ENCODE results near the gene ZNF77.
"Not testable (repeated sequence)": the region's sequence is repeated elsewhere in the genome, so short reads cannot be mapped to it uniquely, and the experiment has no call there.

The ZNF77 gene

DNA sequence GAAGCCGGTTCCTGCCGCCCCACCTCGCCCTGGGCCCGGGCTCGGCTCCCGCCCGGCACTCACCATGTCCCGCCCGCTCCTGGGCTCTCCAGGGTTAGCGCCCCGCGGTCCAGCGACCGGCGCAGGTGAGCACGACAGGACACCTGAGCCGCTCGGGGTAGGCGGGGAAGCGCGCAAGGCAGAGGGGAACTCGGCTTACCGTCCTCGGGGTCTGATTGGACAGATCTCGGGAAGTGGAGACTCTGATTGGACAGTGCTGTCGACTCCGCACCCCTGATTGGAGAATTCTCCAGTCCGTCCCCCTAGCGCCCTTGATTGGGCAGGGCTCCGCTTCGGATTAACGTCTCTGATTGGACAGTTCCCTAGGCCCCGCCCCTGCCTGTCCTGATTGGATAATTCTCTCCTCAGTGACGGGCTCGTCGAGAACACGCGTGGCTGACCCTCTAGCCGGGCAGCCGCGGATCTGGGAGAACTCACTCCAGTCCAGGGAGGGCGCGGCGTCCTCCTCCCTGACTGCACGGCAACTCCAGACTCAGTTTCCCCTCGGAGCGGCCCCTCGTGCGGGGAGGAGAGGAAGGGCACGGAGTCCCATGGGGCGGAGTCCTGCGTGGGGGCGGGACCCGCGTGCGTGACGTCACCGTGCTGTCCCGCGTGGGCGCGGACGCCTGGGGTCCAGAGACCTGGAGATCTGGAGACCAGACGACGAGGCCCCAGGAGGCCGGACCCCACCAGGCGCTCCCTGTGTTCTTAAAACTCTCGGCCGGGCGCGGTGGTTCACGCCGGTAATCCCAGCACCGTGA lies at the start of gene ZNF77:
Gene ZNF77, minus strand, starts transcription at position 197 of the 800 bp plus-strand sequence. Its CDS starts 131 bp downstream, at position 66.
- Mint-ChIP-seq H3K27me3 (ENCODE audit: low read depth, poor library complexity) (peaks cover 11% of the 10 kb centered on the region), H3K27ac (peak within 1 kb of the TSS; percentile 64), H3K36me3 (ENCODE audit: low read depth) (peaks cover 21% of the 10 kb centered on the region), H3K4me1 (peaks cover 21% of the 10 kb centered on the region), H3K4me3 (peak within 1 kb of the TSS; percentile 90), H3K9me3 (peaks cover 8% of the 10 kb centered on the region)
- DNase-seq: peak; percentile 98
- TF ChIP-seq, protein P1, sequence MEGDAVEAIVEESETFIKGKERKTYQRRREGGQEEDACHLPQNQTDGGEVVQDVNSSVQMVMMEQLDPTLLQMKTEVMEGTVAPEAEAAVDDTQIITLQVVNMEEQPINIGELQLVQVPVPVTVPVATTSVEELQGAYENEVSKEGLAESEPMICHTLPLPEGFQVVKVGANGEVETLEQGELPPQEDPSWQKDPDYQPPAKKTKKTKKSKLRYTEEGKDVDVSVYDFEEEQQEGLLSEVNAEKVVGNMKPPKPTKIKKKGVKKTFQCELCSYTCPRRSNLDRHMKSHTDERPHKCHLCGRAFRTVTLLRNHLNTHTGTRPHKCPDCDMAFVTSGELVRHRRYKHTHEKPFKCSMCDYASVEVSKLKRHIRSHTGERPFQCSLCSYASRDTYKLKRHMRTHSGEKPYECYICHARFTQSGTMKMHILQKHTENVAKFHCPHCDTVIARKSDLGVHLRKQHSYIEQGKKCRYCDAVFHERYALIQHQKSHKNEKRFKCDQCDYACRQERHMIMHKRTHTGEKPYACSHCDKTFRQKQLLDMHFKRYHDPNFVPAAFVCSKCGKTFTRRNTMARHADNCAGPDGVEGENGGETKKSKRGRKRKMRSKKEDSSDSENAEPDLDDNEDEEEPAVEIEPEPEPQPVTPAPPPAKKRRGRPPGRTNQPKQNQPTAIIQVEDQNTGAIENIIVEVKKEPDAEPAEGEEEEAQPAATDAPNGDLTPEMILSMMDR (IDR thresholded peaks at IDR 0.05): no peak

DNA sequence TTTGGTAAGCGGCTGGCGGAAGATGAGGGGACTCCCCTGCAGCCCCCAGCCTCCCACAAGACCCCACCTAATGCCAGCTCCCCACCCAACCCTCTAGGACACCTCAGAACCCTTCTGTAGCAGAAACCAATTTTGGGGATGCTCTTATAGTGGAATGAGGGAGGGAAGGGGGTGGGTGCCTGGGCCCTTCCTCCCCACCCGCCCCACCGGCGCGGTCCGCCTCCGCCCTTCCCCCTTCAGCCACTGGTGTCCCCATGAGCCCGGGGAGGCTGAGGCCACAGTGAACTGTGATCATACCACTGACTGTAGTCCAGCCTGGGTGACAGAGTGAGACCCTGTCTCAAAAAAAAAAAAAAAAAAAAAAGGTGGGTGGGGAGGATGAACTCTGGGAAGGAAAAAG lies 48.8 kb upstream of the ZNF77 start:
- Mint-ChIP-seq H3K9me3 (peaks cover 3% of the 10 kb centered on the region), H3K27ac (no peak overlapping the region), H3K27me3 (ENCODE audit: low read depth, poor library complexity) (peaks cover 93% of the 10 kb centered on the region), H3K4me1 (no peaks in the 10 kb centered on the region), H3K36me3 (ENCODE audit: low read depth) (no peaks in the 10 kb centered on the region), H3K4me3 (no peak overlapping the region)
- no peak for DNase-seq
- TF ChIP-seq, protein P1 (IDR thresholded peaks at IDR 0.05): no peak

DNA sequence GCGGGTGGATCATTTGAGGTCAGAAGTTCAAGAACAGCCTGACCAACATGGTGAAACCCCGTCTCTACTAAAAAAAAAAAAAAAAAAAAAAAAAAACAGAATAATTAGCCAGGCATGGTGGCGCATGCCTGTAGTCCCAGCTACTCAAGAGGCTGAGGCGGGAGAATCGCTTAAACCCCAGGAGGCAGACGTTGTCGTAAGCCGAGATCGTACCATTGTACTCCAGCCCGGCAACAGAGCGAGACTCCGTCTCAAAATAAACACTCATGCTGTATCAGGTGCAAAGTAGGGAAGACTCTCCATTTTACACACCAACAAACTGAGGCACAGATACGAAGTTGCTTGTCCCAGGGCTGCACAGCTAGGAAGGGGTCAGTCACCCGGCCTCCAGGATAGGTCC lies 48.2 kb upstream of the ZNF77 start:
- H3K36me3 Mint-ChIP-seq (ENCODE audit: low read depth): no peaks in the 10 kb centered on the region
- no peak overlapping the region for H3K27ac Mint-ChIP-seq
- peaks cover 97% of the 10 kb centered on the region for H3K27me3 Mint-ChIP-seq (ENCODE audit: low read depth, poor library complexity)
- TF ChIP-seq, protein P1 (IDR thresholded peaks at IDR 0.05): no peak
- DNase-seq: no peak
- no peak overlapping the region for H3K4me3 Mint-ChIP-seq
- peaks cover 3% of the 10 kb centered on the region for H3K9me3 Mint-ChIP-seq
- H3K4me1 Mint-ChIP-seq: no peaks in the 10 kb centered on the region

DNA sequence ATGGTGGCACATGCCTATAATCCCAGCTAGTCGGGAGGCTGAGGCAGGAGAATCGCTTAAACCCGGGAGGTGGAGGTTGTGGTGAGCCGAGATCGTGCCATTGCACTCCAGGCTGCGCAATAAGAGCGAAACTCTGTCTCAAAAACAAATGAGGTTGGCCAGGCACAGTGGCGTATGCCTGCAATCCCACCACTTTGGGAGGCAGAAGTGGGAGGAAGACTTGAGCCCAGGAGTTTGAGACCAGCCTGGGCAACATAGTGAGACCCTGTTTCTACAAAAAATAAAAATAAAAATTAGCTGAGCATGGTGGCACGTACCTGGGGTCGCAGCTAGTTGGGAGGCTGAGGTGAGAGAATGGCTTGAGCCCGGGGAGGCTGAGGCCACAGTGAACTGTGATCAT lies 47.6 kb upstream of the ZNF77 start:
- DNase-seq; H3K27ac Mint-ChIP-seq; H3K4me3 Mint-ChIP-seq; H3K4me1 Mint-ChIP-seq; H3K9me3 Mint-ChIP-seq; H3K36me3 Mint-ChIP-seq (ENCODE audit: low read depth): not testable (repeated sequence)
- H3K27me3 Mint-ChIP-seq (ENCODE audit: low read depth, poor library complexity): peaks cover 97% of the 10 kb centered on the region

DNA sequence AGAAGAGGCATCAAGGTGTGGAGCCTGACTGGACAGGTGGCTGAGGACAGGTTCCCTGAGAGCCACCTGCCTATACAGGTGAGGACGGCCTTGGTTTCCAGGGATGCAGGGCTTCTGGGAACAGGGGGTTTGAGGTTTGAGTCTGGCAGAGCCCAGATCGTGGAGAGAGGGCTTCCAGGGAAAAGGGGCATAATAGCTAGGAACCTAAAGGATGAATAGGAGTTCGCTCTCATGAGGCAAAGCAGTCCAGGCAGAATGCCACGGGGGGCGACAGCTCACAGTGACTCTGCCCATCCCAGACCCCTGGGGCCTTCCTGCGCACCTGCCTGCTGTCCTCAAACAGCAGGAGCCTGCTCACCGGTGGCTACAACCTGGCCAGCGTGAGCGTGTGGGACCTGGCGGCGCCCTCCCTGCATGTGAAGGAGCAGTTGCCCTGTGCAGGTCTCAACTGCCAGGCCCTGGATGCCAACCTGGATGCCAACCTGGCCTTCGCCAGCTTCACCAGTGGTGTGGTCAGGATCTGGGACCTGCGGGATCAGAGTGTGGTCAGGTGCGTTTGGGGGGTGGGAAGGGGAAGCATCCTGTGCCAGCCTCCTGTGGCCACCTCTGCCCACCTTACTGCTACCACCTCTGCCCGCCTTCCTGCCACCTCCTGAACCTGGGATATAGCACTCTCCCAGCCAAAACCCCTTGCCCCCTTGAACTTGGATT lies 44.6 kb upstream of the ZNF77 start:
- TF ChIP-seq, protein P1 (IDR thresholded peaks at IDR 0.05): no peak
- peaks cover 97% of the 10 kb centered on the region for H3K27me3 Mint-ChIP-seq (ENCODE audit: low read depth, poor library complexity)
- H3K36me3 Mint-ChIP-seq (ENCODE audit: low read depth): no peaks in the 10 kb centered on the region
- peaks cover 12% of the 10 kb centered on the region for H3K4me1 Mint-ChIP-seq
- no peak overlapping the region for H3K27ac Mint-ChIP-seq
- H3K4me3 Mint-ChIP-seq: no peak overlapping the region
- H3K9me3 Mint-ChIP-seq: no peaks in the 10 kb centered on the region
- no peak for DNase-seq

DNA sequence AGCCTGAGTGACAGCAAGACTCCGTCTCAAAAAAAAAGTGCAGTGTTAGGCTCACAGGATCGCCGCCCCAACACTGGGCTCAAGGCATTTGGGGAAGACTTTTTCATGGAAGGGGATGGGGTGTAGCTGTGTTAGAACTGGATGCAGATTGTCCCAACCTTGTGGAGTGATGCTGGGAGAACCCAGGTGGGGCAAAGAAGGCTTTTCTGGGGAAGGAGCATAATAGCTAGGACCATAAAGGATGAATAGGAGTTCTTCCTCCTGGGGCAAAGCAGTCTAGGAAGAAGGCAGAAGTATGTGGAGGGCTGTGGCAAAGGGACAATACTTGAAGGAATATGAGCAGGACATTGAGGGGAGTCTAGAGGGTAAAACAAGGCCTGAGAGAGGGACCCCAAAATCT lies 43.8 kb upstream of the ZNF77 start:
- H3K4me1 Mint-ChIP-seq: peaks cover 14% of the 10 kb centered on the region
- TF ChIP-seq, protein P1 (IDR thresholded peaks at IDR 0.05): no peak
- no peak for DNase-seq
- no peaks in the 10 kb centered on the region for H3K36me3 Mint-ChIP-seq (ENCODE audit: low read depth)
- H3K9me3 Mint-ChIP-seq: no peaks in the 10 kb centered on the region
- no peak overlapping the region for H3K27ac Mint-ChIP-seq
- H3K4me3 Mint-ChIP-seq: peak overlapping the region; percentile 19
- H3K27me3 Mint-ChIP-seq (ENCODE audit: low read depth, poor library complexity): peaks cover 97% of the 10 kb centered on the region
